Stimulated activated naive CD8-positive, alpha-beta T cell treated with anti-CD3 and anti-CD28 coated beads, Interleukin-15, Interleukin-2, amounts not matched to agents 100 ng/mL and 50 ng/mL, for 24 hours (primary cell): Measurements from ENCODE around the gene SLC1A2.

ENCODE experiments used
- H3K27ac Mint-ChIP-seq: one replicate; pipeline ENCODE4 v1.8.0; 2021; ENCODE audit warnings: mild to moderate bottlenecking, mixed read lengths
- H3K27me3 Mint-ChIP-seq: one replicate; pipeline ENCODE4 v1.8.0; 2021; ENCODE audit warnings: mixed read lengths
- H3K36me3 Mint-ChIP-seq: one replicate; pipeline ENCODE4 v1.8.0; 2021; ENCODE audit warnings: low read depth, mixed read lengths
- H3K4me1 Mint-ChIP-seq: one replicate; pipeline ENCODE4 v1.8.0; 2021; ENCODE audit warnings: low read depth, mixed read lengths
- H3K4me3 Mint-ChIP-seq: one replicate; pipeline ENCODE4 v1.8.0; 2021; ENCODE audit warnings: mild to moderate bottlenecking, mixed read lengths
- H3K9me3 Mint-ChIP-seq: one replicate; pipeline ENCODE4 v1.8.0; 2021; ENCODE audit warnings: mixed read lengths

Gene SLC1A2

GRCh38 chr11:35357923-35358322 is 61.4 kb downstream of the SLC1A2 start:
- no peak overlapping the region for H3K27ac Mint-ChIP-seq
- no peaks in the 10 kb centered on the region for H3K9me3 Mint-ChIP-seq
- H3K4me3 Mint-ChIP-seq, result no peak overlapping the region

GRCh38 chr11:35355102-35355749 is 64.1 kb downstream of the SLC1A2 start:
- no peaks in the 10 kb centered on the region for H3K27me3 Mint-ChIP-seq
- no peaks in the 10 kb centered on the region for H3K36me3 Mint-ChIP-seq
- no peaks in the 10 kb centered on the region for H3K9me3 Mint-ChIP-seq
- H3K4me3 Mint-ChIP-seq, result no peak overlapping the region
- H3K27ac Mint-ChIP-seq, result no peak overlapping the region
- peaks cover 15% of the 10 kb centered on the region for H3K4me1 Mint-ChIP-seq

More at GRCh38 chr11:35357923-35358322, 61.4 kb downstream of the SLC1A2 start:
- Mint-ChIP-seq H3K36me3 (no peaks in the 10 kb centered on the region), H3K27me3 (no peaks in the 10 kb centered on the region), H3K4me1 (no peaks in the 10 kb centered on the region)

- Mint-ChIP-seq H3K36me3 (no peaks in the 10 kb centered on the region), H3K9me3 (no peaks in the 10 kb centered on the region), H3K27ac (no peak overlapping the region), H3K4me1 (peaks cover 21% of the 10 kb centered on the region), H3K4me3 (no peak overlapping the region), H3K27me3 (no peaks in the 10 kb centered on the region)
These were observed 64.7 kb downstream of the SLC1A2 start for GRCh38 chr11:35354644-35355043.

GRCh38 chr11:35352077-35352888 is 67.1 kb downstream of the SLC1A2 start:
- Mint-ChIP-seq H3K4me3 (no peak overlapping the region), H3K9me3 (no peaks in the 10 kb centered on the region), H3K27ac (no peak overlapping the region), H3K27me3 (no peaks in the 10 kb centered on the region), H3K36me3 (no peaks in the 10 kb centered on the region), H3K4me1 (peaks cover 36% of the 10 kb centered on the region)

- Mint-ChIP-seq H3K27me3 (no peaks in the 10 kb centered on the region), H3K4me3 (no peak overlapping the region), H3K36me3 (no peaks in the 10 kb centered on the region), H3K27ac (no peak overlapping the region), H3K9me3 (no peaks in the 10 kb centered on the region), H3K4me1 (peaks cover 43% of the 10 kb centered on the region)
These were observed 69.5 kb downstream of the SLC1A2 start for GRCh38 chr11:35349897-35350296.

GRCh38 chr11:35348898-35349687 is 70.3 kb downstream of the SLC1A2 start:
- Mint-ChIP-seq H3K4me3 (no peak overlapping the region), H3K36me3 (no peaks in the 10 kb centered on the region), H3K27ac (peak overlapping the region; percentile 49)

GRCh38 chr11:35347921-35348331 is 71.4 kb downstream of the SLC1A2 start:
- peaks cover 59% of the 10 kb centered on the region for H3K4me1 Mint-ChIP-seq
- H3K36me3 Mint-ChIP-seq, result no peaks in the 10 kb centered on the region
- H3K27ac Mint-ChIP-seq, result no peak overlapping the region
- H3K27me3 Mint-ChIP-seq, result no peaks in the 10 kb centered on the region
- H3K4me3 Mint-ChIP-seq, result no peak overlapping the region
- no peaks in the 10 kb centered on the region for H3K9me3 Mint-ChIP-seq

More at GRCh38 chr11:35348898-35349687, 70.3 kb downstream of the SLC1A2 start:
- Mint-ChIP-seq H3K4me1 (peaks cover 48% of the 10 kb centered on the region), H3K27me3 (no peaks in the 10 kb centered on the region), H3K9me3 (no peaks in the 10 kb centered on the region)

- H3K27ac Mint-ChIP-seq, result no peak overlapping the region
- H3K36me3 Mint-ChIP-seq, result no peaks in the 10 kb centered on the region
- H3K4me1 Mint-ChIP-seq, result peaks cover 65% of the 10 kb centered on the region
- no peak overlapping the region for H3K4me3 Mint-ChIP-seq
- no peaks in the 10 kb centered on the region for H3K27me3 Mint-ChIP-seq
- H3K9me3 Mint-ChIP-seq, result no peaks in the 10 kb centered on the region
These were observed 72.0 kb downstream of the SLC1A2 start for GRCh38 chr11:35347173-35347878.

- H3K36me3 Mint-ChIP-seq, result no peaks in the 10 kb centered on the region
- no peaks in the 10 kb centered on the region for H3K27me3 Mint-ChIP-seq
- no peaks in the 10 kb centered on the region for H3K9me3 Mint-ChIP-seq
- H3K4me1 Mint-ChIP-seq, result peaks cover 66% of the 10 kb centered on the region
- H3K27ac Mint-ChIP-seq, result no peak overlapping the region
- no peak overlapping the region for H3K4me3 Mint-ChIP-seq
These were observed 72.7 kb downstream of the SLC1A2 start for GRCh38 chr11:35346472-35347156.

- Mint-ChIP-seq H3K4me3 (no peak overlapping the region), H3K27ac (no peak overlapping the region), H3K4me1 (peaks cover 54% of the 10 kb centered on the region), H3K9me3 (no peaks in the 10 kb centered on the region), H3K36me3 (no peaks in the 10 kb centered on the region), H3K27me3 (no peaks in the 10 kb centered on the region)
These were observed 74.4 kb downstream of the SLC1A2 start for GRCh38 chr11:35344681-35345574.

GRCh38 chr11:35343033-35343598 is 76.2 kb downstream of the SLC1A2 start:
- Mint-ChIP-seq H3K4me3 (peak overlapping the region; percentile 42), H3K9me3 (no peaks in the 10 kb centered on the region), H3K36me3 (no peaks in the 10 kb centered on the region), H3K27ac (peak overlapping the region; percentile 78), H3K27me3 (peaks cover 3% of the 10 kb centered on the region), H3K4me1 (peaks cover 50% of the 10 kb centered on the region)

GRCh38 chr11:35340715-35341114 is 78.6 kb downstream of the SLC1A2 start:
- Mint-ChIP-seq H3K4me1 (peaks cover 60% of the 10 kb centered on the region), H3K4me3 (no peak overlapping the region), H3K27ac (no peak overlapping the region), H3K9me3 (no peaks in the 10 kb centered on the region), H3K27me3 (peaks cover 3% of the 10 kb centered on the region), H3K36me3 (no peaks in the 10 kb centered on the region)

- peaks cover 3% of the 10 kb centered on the region for H3K27me3 Mint-ChIP-seq
- H3K36me3 Mint-ChIP-seq, result no peaks in the 10 kb centered on the region
- H3K27ac Mint-ChIP-seq, result no peak overlapping the region
- H3K9me3 Mint-ChIP-seq, result no peaks in the 10 kb centered on the region
- H3K4me1 Mint-ChIP-seq, result peaks cover 56% of the 10 kb centered on the region
- no peak overlapping the region for H3K4me3 Mint-ChIP-seq
These were observed 79.3 kb downstream of the SLC1A2 start for GRCh38 chr11:35340071-35340470.
